Mucosa of rectum (tissue), 2 donors: ENCODE measurements around the gene CHPT1.
"Not testable (repeated sequence)": the region's sequence is repeated elsewhere in the genome, so short reads cannot be mapped to it uniquely, and the experiment has no call there.

Source experiments
- H3K27ac ChIP-seq, 2 donors: one replicate each; pipeline ENCODE4 v1.7.0; 2013; ENCODE audit warnings: inconsistent platforms in 2 of 2, low read depth in 2 of 2, low read length in 2 of 2
- H3K27me3 ChIP-seq, 2 donors: one replicate each; pipeline ENCODE4 v1.7.0; 2013; ENCODE audit warnings: low read length in 2 of 2; ENCODE audit not compliant: control insufficient read depth in 2 of 2, insufficient read depth in 2 of 2
- H3K36me3 ChIP-seq, 2 donors: one replicate each; pipeline ENCODE4 v1.7.0; 2013; ENCODE audit warnings: low read length in 2 of 2; ENCODE audit not compliant: control insufficient read depth in 2 of 2, insufficient read depth in 2 of 2
- H3K4me1 ChIP-seq, 2 donors: one replicate each; pipeline ENCODE4 v1.7.0; 2013; ENCODE audit warnings: low read length in 2 of 2, mild to moderate bottlenecking in 1 of 2; ENCODE audit not compliant: control insufficient read depth in 2 of 2, insufficient read depth in 2 of 2
- H3K4me3 ChIP-seq, 2 donors: one replicate each; pipeline ENCODE4 v1.7.0; 2013; ENCODE audit warnings: low read length in 2 of 2
- H3K9ac ChIP-seq, 2 donors: one replicate each; pipeline ENCODE4 v1.7.0; 2013; ENCODE audit warnings: low read length in 2 of 2, low read depth in 1 of 2, mild to moderate bottlenecking in 1 of 2
- H3K9me3 ChIP-seq, 2 donors: one replicate each; pipeline ENCODE4 v1.7.0; 2013; ENCODE audit warnings: low read length in 2 of 2; ENCODE audit not compliant: control insufficient read depth in 2 of 2
- donor health status: healthy.
- donor health status: Normal muscosa, but diverticular disease.

The CHPT1 gene

DNA sequence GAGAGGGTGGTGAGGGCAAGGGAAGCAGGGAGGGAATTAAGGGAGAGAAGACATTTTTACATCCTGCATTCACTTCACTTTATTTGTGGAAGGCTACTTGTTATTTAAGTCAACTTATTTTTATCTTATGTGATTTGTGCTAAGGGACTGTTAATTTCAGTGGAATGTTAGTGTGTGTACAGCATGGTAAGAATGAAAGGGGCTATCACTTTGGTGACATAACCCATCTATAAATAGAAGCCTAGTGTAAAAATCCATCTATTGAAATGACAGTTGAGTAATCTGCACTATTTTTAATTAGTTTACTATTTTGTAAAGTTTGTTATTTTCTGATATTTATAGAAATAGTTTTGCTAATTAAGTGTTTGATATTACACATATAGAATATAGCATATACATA lies 16.8 kb upstream of the CHPT1 start:
- Histone ChIP-seq H3K9me3 (no peaks in the 10 kb centered on the region), H3K4me1 (peaks cover 0 to 6% of the 10 kb centered on the region in 2 donors), H3K9ac (no peak overlapping the region), H3K4me3 (no peak overlapping the region), H3K36me3 (no peaks in the 10 kb centered on the region), H3K27me3 (no peaks in the 10 kb centered on the region), H3K27ac (no peak overlapping the region)

DNA sequence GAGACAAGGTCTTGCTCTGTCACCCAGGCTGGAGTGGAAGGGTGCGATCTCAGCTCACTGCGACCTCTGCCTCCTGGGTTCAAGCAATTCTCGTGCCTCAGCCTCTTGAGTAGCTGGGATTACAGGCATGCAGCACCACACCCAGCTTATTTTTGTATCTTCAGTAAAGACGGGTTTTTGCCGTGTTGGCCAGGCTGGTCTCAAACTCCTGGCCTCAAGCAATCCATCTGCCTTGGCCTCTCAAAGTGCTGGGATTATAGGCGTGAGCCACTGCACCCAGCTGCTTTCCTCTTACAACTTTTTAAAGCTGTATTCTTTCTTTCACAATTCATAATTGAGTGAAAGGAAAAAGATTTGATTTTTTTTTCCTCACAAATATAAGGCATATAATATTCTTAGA lies 15.8 kb upstream of the CHPT1 start:
- not testable (repeated sequence) for H3K4me1 ChIP-seq, H3K9ac ChIP-seq, H3K36me3 ChIP-seq, H3K27ac ChIP-seq, H3K4me3 ChIP-seq, H3K27me3 ChIP-seq, H3K9me3 ChIP-seq

DNA sequence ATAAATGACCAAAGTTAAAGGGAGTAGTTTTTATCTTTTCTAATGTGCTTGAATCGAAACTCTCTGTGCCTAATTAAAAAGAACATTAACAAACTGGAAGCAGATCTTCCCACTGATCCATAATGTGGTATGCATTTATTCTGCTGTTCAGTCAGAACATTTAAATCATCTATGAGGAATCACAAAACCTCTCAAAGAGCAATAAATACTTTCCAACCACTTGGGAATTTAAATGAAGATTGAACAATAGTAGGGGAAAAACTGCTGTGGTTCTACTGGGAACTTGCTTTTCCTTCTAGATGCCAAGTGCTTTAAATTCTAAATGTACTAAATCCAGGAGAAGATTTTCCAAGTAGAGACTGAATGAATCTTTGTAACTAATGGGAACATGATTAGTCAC lies 12.3 kb upstream of the CHPT1 start:
- no peak overlapping the region for H3K27ac ChIP-seq
- no peaks in the 10 kb centered on the region for H3K9me3 ChIP-seq
- no peak overlapping the region for H3K9ac ChIP-seq
- no peaks in the 10 kb centered on the region for H3K27me3 ChIP-seq
- H3K4me3 ChIP-seq: no peak overlapping the region
- peaks cover 0 to under 1% of the 10 kb centered on the region in 2 donors for H3K4me1 ChIP-seq
- H3K36me3 ChIP-seq: no peaks in the 10 kb centered on the region

DNA sequence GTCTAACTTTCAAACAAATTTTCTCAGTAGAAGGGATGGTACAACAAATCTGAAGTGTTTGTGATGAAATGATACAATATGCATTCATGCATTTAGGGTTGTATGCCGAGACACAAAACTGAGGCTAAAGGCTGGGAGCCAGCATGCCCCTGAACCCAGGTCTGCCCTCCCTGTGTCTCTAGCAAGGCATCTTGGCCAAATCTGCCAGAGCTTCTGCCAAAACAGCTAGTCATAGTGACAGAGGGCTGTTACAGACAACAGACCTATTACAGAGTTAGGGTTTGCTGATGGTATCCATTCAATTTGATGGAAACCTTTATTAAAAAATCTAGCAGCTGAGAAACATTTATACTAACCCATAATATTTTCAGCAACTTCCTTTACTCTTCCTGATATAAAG lies 11.3 kb upstream of the CHPT1 start:
- Histone ChIP-seq H3K27me3 (no peaks in the 10 kb centered on the region), H3K27ac (no peak overlapping the region), H3K4me3 (no peak overlapping the region), H3K9me3 (no peaks in the 10 kb centered on the region), H3K4me1 (peaks cover 0 to 8% of the 10 kb centered on the region in 2 donors), H3K36me3 (no peaks in the 10 kb centered on the region), H3K9ac (no peak overlapping the region)

DNA sequence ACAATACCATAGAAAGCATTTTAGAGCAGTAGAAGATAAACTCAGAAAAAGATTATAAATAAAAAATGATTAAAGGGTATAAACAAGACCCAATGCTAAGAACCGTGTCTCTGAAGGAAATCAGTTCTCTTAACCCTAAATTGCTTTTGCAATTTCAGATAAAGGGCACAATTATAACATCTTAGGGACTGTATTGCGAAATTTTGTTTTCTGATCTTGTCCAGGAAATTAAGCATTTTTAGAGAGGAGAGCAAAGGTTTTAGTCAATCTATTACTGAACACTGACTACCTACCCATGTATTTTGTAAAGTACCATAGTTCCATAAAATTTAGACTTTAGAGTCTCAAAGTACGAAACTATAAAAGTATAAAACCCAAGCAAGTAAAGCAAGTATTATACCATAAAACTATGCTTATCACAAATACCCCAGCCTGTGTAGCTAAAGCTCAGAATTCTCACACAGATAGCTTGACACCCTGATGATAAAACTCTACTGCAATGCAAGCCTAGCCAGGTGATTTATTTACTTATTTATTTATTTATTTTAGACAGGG lies 6.8 kb upstream of the CHPT1 start:
- H3K4me3 ChIP-seq: no peak overlapping the region
- no peak overlapping the region for H3K9ac ChIP-seq
- no peaks in the 10 kb centered on the region for H3K9me3 ChIP-seq
- peaks cover 8 to 19% of the 10 kb centered on the region in 2 donors for H3K4me1 ChIP-seq
- H3K27me3 ChIP-seq: no peaks in the 10 kb centered on the region
- H3K36me3 ChIP-seq: no peaks in the 10 kb centered on the region
- no peak overlapping the region for H3K27ac ChIP-seq

DNA sequence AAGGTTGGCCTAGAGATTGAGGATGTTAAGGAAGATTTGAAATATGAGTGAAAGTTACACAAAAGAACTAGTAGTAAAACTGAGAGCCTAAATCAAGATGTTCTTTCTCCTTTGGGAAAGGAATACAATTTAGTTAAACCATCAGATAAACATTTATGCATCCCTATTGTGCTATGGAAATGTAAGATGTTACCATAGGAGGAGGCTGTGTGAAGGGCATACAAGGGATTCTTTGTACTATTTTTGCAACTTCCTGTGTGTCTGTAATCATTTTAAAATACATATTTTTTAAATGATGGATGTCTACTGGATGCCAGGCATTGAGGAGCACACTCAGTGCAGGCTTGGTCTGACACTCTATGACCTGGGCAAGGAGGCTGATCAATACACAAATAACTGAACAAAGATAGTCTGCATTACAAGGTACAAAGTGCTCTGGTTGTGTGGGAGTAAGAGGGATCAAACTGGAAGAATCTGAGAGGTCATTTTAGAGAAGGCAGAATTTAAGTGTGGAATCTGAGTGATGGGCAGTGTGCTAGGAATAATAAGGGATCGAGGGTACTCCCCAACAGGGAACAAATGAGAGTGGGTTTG lies 5.8 kb upstream of the CHPT1 start:
- no peak overlapping the region for H3K4me3 ChIP-seq
- H3K27ac ChIP-seq: peak overlapping the region; percentile 13 to 57
- H3K9me3 ChIP-seq: no peaks in the 10 kb centered on the region
- peak overlapping the region in 1 of 2 donors; percentile 7 for H3K9ac ChIP-seq
- H3K27me3 ChIP-seq: no peaks in the 10 kb centered on the region
- peaks cover 15 to 26% of the 10 kb centered on the region in 2 donors for H3K4me1 ChIP-seq
- no peaks in the 10 kb centered on the region for H3K36me3 ChIP-seq

DNA sequence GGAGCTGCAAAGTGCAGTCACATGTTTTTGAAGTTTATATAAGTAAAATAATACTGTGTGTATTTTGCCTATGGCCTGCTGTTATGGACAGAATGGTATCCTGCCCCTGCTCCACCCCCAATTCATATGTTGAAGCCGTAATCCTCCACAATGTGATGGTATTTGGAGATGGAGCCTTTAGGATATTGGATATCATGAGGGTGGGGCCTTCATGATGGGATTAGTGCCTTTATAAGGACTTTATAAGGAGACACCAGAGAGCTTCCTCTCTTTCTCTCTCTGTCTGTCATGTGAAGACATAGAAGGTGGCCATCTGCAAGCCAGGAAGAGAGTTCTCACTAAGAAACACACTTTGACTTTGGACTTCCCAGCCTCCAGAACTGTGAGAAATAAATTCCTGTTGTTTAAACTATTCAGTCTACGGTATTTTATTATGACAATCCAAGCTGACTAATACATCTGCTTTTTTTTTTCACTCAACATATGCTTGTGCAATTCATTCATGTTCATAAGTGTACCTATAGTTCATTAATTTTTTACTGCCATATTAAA lies 3.1 kb upstream of the CHPT1 start:
- no peak overlapping the region for H3K27ac ChIP-seq
- H3K27me3 ChIP-seq: no peaks in the 10 kb centered on the region
- H3K4me1 ChIP-seq: peaks cover 18 to 29% of the 10 kb centered on the region in 2 donors
- H3K36me3 ChIP-seq: no peaks in the 10 kb centered on the region
- no peak overlapping the region for H3K4me3 ChIP-seq
- H3K9ac ChIP-seq: no peak overlapping the region
- no peaks in the 10 kb centered on the region for H3K9me3 ChIP-seq

DNA sequence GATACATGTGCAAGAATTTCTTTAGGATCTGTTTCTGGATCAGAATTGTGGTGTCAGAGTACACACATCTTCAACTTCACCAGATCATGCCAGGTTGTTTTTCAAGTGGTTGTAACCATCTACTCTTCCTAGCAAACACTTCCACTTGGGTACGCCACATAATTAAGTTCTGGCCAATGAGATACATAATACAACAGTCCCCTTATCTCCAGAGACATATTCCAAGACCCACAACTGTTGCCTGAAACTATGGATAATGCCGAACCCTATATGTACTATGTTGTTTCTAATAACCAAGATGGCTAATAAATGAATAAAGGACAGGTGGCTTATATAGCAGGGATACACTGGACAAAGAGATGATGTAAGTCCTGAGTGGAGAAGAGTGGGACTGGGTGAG lies 2.5 kb upstream of the CHPT1 start:
- Histone ChIP-seq H3K4me1 (peaks cover 18 to 29% of the 10 kb centered on the region in 2 donors), H3K36me3 (no peaks in the 10 kb centered on the region), H3K27ac (no peak overlapping the region), H3K27me3 (no peaks in the 10 kb centered on the region), H3K9ac (no peak overlapping the region), H3K4me3 (no peak overlapping the region), H3K9me3 (no peaks in the 10 kb centered on the region)

DNA sequence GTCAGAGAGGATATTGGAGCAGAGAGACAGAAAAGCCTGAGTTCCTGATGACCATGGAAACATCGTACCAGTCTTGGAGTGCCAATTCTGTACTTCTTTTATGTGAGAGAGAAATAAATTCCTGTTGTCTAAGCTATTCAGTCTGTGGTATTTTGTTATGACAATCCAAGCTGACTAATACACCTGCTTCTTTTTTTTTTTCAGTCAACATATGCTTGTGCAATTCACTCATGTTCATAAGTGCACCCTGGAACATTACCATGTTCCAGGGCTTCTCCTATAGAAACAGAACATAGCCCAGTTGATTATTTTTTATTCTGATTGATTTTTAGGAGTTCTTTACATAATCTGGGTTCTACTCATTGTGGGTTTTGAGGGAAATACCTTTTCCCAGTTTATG lies 1.7 kb upstream of the CHPT1 start:
- no peaks in the 10 kb centered on the region for H3K9me3 ChIP-seq
- H3K36me3 ChIP-seq: no peaks in the 10 kb centered on the region
- no peak overlapping the region for H3K9ac ChIP-seq
- peak overlapping the region in 1 of 2 donors; percentile 91 for H3K4me3 ChIP-seq
- no peaks in the 10 kb centered on the region for H3K27me3 ChIP-seq
- H3K4me1 ChIP-seq: peaks cover 18 to 29% of the 10 kb centered on the region in 2 donors
- no peak overlapping the region for H3K27ac ChIP-seq

DNA sequence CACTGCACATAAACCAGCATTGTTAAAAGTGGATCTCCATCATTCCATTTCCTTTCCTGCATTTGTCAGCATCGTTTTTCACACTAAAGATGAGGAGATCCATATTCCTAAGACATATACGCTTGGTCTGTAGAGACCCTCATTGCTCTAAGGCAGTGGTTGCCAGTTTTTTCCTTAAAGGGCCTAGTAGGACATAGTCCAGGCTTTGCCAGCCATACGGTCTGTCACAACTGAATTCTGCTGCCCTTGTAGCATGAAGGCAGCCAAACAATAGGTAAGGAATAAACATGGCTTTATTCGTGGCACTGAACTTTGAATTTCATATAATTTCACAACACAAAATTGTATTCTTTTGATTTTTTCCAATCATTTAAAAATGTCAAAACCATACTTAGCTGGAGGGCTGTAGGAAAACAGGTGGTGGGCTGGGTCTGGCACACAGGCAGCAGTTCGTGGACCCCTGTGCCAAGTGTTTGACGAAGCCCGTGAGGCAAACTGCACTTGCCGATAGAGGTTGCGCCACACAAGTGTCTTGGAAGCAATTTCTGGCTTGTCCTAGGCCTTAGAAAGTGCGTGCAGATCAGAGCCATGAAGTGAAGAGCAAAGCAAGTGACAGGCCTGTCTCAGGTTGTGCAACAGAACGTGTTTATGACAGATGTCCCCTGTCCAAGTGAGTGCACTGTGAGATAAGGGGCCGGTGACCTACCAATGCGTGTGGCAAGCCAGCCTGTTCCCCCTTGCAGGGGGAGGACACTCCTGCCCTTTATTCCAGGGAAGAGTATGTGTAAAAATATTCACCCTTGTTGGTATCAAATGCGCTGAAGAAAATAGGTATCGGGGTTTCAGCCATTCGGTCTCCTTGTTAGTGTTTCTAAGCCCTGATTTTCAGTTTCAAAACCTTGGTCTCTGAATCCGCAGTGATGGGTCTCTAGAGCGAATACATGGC lies 916 bp upstream of the CHPT1 start:
- H3K27me3 ChIP-seq: no peaks in the 10 kb centered on the region
- H3K9ac ChIP-seq: peak overlapping the region; percentile 85 to 96
- H3K27ac ChIP-seq: peak overlapping the region; percentile 87 to 93
- H3K9me3 ChIP-seq: no peaks in the 10 kb centered on the region
- peak overlapping the region; percentile 91 to 93 for H3K4me3 ChIP-seq
- H3K4me1 ChIP-seq: peaks cover 15 to 23% of the 10 kb centered on the region in 2 donors
- no peaks in the 10 kb centered on the region for H3K36me3 ChIP-seq
